H54 (cell line): Measurements from ENCODE around the gene TMEM14C.
A peak's percentile ranks its signal among the peaks of the same experiment; 100 is the strongest.
"Not testable (repeated sequence)": the region's sequence is repeated elsewhere in the genome, so short reads cannot be mapped to it uniquely, and the experiment has no call there.

Experiments used
- DNase-seq: peaks from one replicate; pipeline ENCODE4 v3.0.0; 2011; ENCODE audit warnings: low spot score, mixed read lengths; ENCODE audit not compliant: insufficient read length
- FAIRE-seq: peaks from 3 replicates; lab custom pipeline; 2011; peaks lifted over from hg19 to GRCh38; lab: Jason Lieb, UNC
- POLR2A ChIP-seq: IDR thresholded peaks from 2 replicates; pipeline ENCODE4 v1.6.1; 2011; ENCODE audit warnings: low read depth, mild to moderate bottlenecking, low read length

TMEM14C gene

GRCh38 chr6:10695086-10695657, 27.7 kb upstream of the TMEM14C start:
- no peak for DNase-seq
- no peak for FAIRE-seq
- TF ChIP-seq POLR2A: no peak

DNA sequence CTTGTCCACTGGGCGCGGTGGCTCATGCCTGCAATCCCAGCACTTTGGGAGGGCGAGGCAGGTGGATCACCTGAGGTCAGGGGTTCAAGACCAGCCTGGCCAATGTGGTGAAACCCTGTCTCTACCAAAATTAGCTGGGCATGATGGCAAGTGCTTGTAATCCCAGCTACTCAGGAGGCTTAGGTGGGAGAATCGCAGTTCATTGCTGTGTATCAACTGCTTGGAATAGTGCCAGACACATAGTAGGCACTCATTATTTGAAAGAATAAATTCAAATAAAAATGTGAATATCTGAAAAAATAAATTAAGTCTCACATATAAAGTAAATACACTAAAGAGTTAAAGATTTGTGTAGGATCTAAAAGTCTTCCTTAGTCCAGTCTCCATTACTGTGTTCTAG, 26.2 kb upstream of the TMEM14C start:
- TF ChIP-seq POLR2A: no peak
- DNase-seq (no peak), FAIRE-seq (no peak)

DNA sequence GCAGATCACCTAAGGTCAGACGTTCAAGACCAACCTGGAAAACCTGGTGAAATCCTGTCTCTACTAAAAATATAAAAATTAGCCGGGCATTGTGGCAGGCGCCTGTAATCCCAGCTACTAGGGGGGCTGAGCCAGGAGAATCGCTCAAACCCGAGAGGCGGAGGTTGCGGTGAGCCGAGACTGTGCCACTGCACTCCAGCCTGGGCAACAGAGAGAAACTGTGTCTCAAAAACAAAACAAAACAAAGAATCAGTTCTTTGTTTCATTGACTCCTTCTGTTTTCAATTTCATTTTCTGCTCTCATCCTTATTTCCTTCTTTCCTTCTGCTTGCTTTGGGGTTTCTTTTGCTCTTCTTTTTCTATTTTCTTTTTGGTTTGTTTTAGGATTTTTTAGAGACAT, 8.9 kb upstream of the TMEM14C start:
- FAIRE-seq: no peak
- no peak for DNase-seq
- no peak for TF ChIP-seq POLR2A

DNA sequence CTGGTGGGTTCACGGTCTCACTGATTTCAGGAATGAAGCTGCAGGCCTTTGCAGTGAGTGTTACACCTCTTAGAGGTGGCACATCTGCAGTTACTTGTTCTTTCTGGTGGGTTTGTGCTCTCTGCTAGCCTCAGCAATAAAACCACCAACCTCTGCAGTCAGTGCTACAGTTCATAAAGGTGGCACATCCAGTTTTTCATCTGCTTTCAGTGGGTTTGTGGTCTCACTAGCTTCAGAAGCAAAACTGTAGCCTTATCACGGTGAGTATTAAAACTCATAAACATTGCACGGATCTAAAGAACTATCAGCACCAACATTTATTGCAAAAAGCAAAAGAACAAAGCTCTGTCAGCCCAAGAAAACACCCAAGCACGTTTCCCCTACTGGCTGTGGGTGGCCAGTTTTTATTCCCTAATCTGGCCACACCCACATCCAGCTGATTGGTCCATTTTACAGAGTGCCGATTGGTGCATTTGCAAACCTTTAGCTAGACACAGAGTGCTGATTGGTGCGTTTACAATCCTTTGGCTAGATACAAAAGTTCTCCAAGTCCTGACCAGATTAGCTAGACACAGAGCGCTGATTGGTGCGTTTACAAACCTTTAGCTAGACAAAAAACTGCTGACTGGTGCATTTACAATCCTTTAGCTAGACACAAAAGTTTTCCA, 3.4 kb upstream of the TMEM14C start:
- DNase-seq: no peak
- TF ChIP-seq POLR2A: no peak
- no peak for FAIRE-seq

- no peak for TF ChIP-seq POLR2A
- FAIRE-seq (no peak), DNase-seq (no peak)
Measured at GRCh38 chr6:10719964-10720264, 3.0 kb upstream of the TMEM14C start.

DNA sequence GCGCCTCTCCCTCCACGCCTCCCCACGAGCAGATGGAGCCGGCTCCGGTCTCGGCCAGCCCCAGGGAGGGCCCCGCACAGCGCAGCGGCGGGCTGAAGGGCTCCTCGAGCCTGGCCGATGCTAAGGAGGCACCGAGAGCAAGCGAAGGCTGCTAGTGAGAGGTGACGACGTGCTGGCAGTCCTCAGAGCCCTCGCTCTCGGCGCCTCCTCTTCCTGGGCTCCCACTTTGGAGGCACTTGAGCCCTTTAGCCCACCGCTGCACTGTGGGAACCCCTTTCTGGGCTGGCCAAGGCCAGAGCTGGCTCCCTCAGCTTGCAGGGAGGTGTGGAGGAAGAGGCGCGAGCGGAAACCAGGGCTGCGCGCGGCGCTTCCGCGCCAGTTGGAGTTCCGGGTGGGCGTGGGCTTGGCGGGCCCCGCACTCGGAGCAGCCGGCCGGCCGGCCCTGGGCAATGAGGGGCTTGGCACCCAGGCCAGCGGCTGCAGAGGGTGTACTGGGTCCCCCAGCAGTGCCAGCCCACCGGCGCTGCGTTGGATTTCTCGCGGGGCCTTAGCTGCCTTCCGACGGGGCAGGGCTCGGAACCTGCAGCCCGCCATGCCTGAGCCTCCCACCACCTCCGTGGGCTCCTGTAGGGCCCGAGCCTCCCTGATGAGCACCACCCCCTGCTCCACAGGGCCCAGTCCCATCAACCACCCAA, 2.5 kb upstream of the TMEM14C start:
- FAIRE-seq (no peak), DNase-seq (no peak)
- peak; percentile 44; the same call in 1 of the 2 replicates for TF ChIP-seq POLR2A

GRCh38 chr6:10720960-10721849, 1.7 kb upstream of the TMEM14C start:
- not testable (repeated sequence) for FAIRE-seq, DNase-seq

DNA sequence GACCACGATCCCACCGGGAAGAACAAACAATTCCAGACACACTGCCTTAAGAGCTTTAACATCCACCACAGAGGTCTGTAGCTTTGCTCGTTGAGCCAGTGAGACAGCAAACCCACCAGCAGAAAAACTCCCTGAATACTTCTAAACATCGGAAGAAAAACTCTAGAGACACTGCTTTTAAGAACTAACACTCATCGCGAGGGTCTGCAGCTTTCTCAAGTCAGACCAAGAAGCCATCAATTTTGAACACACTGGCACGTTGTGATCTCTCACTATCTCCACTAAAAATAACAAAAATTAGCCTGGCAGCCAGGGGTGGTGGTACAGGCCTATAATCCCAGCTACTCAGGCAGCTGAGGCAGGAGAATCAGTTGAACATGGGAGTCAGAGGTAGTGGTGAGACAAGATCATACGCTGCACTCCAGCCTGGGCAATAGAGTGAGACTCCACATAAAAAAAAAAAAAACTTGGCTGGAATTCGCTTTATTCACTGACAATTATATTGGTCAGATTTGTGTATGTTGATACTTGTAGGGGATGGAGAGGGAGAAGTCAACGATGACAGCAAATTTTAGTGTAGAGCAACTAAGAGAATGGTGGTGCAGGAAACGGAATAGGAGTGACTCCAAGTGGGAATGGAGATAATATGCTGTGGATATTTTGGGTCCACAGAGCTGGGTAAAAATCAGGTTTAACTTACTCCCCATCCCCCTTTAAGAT, 860 bp upstream of the TMEM14C start:
- DNase-seq (no peak), FAIRE-seq (no peak)
- TF ChIP-seq POLR2A: no peak

DNA sequence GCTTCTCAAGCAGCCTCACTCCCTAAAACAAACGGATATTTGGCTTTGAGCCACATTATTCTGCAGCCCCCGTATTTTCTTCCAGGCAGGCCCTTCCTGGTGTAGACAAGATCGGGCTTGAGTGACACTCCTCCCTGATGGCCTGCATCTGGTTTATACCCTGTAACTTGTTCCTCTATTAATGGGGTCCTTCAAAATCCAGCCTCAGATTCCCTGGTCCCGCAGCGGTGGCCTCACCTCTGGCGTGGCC, 375 bp upstream of the TMEM14C start:
- FAIRE-seq: no peak
- no peak for DNase-seq
- no peak for TF ChIP-seq POLR2A

DNA sequence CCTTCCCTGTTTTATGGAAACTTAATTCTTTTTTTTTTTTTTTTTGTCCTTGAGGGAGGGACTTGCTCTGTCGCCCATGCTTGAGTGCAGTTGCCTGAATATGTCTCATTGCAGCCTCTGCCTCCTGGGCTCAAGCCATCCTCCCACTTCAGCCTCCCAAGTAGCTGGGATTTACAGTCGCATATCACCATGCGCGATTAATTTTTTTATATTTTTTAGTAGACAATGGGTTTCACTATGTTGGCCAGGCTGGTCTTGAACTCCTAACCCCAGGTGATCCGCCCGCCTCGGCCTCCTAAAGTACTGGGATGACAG, 654 bp downstream of the TMEM14C start:
- no peak for TF ChIP-seq POLR2A
- FAIRE-seq: no peak
- no peak for DNase-seq

DNA sequence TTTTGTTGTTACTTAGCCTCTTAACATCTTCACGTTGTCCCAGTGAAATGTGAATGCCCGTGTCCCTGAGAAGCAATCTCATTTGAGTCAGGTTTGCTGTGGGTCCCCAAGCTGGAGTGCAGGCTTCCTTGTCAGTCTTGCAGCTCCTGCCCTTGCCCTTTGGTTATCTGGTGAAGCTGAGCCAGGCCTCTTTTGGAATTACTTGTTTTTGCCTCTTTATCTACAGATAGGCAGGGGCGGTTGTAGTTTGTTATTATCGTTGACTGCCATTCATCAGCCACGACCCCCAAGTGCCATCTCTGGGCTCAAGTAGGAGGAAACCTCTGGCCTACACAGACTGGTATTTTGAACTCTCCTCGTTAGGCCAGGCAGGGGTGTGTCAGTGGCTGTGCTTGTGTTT, 2.2 kb downstream of the TMEM14C start:
- FAIRE-seq (no peak), DNase-seq (no peak)
- TF ChIP-seq POLR2A: no peak

DNA sequence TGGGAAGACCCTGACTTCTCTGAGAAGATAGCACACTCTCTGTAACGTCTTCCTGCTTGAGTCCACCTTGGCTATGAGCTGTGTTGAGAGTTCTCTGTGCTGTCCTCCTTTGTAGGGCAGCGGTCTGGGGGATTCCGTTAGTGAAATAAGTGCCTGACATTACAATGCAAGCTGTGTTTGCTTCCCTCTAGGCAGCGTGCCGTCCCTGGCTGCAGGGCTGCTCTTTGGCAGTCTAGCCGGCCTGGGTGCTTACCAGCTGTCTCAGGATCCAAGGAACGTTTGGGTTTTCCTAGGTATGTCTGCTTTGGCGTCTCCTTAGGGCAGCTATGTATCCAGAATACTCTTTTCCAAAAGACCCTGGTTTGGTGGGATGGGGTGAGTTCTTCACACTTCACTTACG, 2.8 kb downstream of the TMEM14C start:
- TF ChIP-seq POLR2A: no peak
- FAIRE-seq (no peak), DNase-seq (no peak)

DNA sequence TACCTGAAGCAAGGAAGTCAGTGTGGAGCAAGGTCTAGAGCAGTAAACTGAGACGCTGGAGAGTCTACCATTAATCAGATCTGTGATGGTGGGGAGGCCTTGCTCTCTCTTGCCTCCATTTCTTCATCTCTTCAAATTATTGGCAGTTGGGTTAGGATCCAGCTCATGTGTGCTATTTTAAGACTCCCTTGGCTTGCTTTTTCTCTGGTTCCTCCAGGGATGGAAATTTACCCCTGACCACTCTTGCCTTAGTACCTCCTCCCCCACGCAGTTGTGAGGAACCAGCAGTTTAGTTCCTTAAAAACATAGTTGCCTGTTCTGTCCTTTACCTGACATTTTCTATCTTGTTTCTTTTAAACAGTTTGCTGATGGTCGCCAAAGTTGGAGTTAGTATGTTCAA, 7.4 kb downstream of the TMEM14C start:
- no peak for TF ChIP-seq POLR2A
- no peak for DNase-seq
- no peak for FAIRE-seq
